Erythroblast (primary cell): ENCODE measurements around the gene PLEKHM3.

ENCODE experiments used
- GATA1 ChIP-seq: IDR thresholded peaks from 2 replicates; pipeline ENCODE4 v1.6.1; 2011; ENCODE audit warnings: low read depth, mild to moderate bottlenecking, control low read depth, low read length, moderate library complexity
- POLR2A ChIP-seq: IDR thresholded peaks from 2 replicates; pipeline ENCODE4 v1.6.1; 2011; ENCODE audit warnings: mild to moderate bottlenecking, low read length

GRCh38 chr2:208069186-208069585 lies 43.9 kb upstream of the PLEKHM3 start:
- no peak for TF ChIP-seq POLR2A
- no peak for TF ChIP-seq GATA1
